GM12864 (cell line): ENCODE results near the gene KCNG2.

Source experiments
- DNase-seq: peaks from one replicate; pipeline ENCODE4 v3.0.0-alpha.2; 2011; ENCODE audit warnings: low read depth
- H3K4me3 ChIP-seq: 2 replicates; pipeline ENCODE4 v1.5.1; 2011; ENCODE audit warnings: mild to moderate bottlenecking, low read depth, low read length, control low read depth
- TF ChIP-seq, protein P1 (sequence below): IDR thresholded peaks from 2 replicates; pipeline ENCODE4 v1.5.1; 2011; ENCODE audit warnings: low read depth, mild to moderate bottlenecking, moderate library complexity, low read length, control low read depth, inconsistent platforms; ENCODE audit errors: missing control alignments

KCNG2 gene

DNA sequence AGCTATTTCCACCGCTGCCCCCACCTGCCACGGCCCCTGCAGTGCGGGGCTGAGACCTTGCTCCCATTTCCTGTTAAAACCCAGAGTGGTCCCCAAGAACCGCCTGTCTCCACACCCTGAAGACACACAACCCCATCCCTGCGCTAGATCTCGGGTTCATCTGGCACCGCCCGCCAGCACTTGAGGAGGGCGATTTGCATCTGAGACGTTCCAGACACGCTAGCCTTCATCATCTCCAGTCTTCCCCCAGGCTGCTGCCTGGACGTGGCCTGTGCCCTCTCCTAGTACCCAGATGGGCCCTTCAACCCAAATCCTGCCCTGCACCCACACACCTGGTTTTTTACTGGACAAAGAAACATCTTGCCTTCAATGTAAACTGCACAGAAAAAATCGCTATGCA is 103.9 kb downstream of the KCNG2 start:
- DNase-seq: no peak
- no peak overlapping the region for H3K4me3 ChIP-seq
- TF ChIP-seq, protein P1, sequence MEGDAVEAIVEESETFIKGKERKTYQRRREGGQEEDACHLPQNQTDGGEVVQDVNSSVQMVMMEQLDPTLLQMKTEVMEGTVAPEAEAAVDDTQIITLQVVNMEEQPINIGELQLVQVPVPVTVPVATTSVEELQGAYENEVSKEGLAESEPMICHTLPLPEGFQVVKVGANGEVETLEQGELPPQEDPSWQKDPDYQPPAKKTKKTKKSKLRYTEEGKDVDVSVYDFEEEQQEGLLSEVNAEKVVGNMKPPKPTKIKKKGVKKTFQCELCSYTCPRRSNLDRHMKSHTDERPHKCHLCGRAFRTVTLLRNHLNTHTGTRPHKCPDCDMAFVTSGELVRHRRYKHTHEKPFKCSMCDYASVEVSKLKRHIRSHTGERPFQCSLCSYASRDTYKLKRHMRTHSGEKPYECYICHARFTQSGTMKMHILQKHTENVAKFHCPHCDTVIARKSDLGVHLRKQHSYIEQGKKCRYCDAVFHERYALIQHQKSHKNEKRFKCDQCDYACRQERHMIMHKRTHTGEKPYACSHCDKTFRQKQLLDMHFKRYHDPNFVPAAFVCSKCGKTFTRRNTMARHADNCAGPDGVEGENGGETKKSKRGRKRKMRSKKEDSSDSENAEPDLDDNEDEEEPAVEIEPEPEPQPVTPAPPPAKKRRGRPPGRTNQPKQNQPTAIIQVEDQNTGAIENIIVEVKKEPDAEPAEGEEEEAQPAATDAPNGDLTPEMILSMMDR: no peak

DNA sequence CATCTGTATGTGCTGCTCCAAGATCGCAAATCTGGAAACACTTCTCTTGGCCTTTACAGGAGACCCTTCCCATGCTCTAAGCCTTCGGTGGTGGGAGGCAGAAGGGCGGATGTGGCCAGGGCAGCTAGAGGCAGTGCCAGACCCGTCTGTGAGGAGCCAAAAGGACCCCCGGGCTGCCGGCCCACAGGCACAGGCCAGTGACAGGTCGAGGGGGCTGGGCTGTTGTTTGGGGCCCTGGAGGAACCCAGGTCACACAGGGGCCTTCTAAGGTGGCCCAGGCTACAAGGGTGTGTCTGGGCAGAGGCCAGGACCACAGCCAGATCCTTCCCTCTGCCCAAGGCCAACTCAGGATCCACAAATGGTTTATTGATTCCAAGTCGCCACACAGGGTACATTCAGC is 104.3 kb downstream of the KCNG2 start:
- no peak for DNase-seq
- H3K4me3 ChIP-seq: no peak overlapping the region
- TF ChIP-seq, protein P1: no peak

DNA sequence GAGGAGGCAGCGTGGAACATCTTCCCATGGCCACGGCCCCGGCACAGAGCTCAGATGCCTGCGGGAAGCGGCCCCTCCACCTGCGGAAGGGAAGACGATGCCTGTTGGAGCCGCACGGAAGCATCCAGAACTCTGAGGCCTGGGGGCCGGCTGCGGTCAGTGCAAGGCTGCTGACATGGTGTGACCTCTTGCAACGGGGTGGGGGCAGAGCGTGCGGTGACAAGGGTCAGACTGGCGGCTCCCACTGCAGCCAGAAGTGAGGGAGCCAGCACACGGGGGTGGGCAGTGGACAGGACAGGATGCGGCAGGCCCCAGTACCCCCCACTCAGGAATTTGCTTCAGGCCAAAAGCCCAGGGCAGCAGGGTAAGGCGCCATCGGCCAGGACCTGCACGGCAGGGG is 104.9 kb downstream of the KCNG2 start:
- TF ChIP-seq, protein P1: no peak
- H3K4me3 ChIP-seq: no peak overlapping the region
- no peak for DNase-seq

DNA sequence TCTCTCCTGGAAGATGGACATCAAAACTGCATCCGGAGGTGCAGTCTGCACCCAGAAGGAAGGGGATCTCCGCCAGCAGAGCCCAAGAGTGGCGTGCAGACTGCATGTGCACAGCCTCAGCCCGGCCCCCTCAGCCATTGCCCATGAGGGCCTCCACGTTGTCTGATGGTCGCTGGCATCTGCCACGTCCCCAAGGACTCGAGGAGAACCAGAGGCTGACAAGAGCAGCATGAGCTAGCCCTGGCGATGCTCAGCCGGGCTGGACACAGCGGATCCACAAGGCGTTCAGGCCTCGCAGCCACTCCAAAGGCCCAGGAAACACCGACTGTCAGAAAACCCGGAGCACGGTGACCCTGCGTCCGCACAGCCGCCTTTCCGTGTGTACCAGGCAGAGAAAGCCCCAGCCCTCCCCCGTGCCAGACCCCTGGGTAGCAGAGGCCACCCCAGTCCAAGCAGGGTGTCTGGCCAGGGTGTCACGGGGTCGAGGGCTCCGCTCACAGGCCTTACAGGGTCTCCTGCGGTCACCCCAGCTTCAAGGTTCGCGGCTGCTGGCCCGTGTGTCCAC is 105.4 kb downstream of the KCNG2 start:
- DNase-seq: no peak
- TF ChIP-seq, protein P1: no peak

DNA sequence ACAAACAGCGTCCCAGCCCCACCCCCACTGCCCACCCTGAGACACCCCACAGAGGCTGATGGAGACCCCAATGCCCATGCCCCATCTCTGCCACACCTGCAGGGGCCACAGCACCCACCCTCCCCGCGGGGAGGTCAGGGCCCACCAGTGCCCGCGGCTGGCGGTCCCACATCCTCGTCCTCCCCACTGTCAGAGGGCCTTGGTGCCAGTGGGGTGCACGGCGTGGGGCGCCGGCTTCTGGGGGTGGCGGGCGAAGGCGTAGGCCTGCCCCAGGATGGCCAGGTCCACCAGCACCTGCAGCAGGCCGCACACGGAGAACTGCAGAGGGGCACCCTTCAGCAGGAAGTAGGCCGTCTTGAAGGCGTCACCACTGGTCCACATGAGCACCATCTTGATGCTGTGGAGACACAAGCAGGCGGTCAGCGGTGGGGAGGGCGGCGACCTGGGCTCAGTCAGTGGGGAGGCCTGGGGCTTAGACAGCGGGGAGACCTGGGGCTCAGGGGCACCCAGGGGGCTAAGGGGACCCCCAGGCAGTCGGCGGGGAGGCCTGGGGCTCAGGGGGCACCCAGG is 106.1 kb downstream of the KCNG2 start:
- TF ChIP-seq, protein P1: no peak
- DNase-seq: no peak
- H3K4me3 ChIP-seq: no peak overlapping the region

More for the DNA sequence above, 105.4 kb downstream of the KCNG2 start:
- H3K4me3 ChIP-seq: no peak overlapping the region

DNA sequence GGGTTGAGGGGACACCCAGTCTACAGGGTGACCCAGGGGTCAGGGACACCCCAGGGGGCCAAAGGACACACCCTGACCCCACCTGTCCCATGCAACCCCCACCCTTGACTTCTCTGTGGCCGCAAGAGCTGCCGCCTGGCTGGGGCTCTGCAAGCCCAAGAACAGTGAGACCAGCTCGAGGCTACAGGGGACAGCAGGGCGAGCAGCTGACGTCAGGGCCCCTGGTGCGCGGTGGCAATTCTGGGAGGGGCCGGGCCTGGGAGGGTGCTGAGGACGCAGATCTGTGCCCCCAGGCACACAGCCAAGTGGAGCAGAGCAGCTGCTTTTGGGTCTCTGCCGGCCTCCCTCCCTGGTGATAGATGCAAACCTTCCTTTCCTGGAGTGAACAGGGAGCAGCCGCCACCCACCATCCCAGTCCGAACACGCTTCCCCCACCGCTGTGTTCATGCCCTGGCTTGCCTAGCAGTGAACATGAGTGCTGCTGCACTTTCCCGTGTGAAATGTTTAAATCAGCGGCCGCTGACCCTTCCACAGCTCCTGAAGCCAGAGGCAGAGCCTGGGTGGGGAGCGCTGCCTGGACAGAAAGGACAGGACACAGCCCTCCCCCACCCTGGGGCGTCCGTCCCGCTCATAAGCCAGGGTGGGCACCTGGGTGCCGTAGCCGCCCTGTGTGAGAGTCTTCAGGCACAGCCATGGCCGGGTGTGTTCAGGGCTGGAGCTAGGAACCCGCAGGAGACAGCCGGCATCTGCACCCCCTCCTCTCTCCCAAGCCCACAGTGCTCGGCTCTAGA is 106.8 kb downstream of the KCNG2 start:
- TF ChIP-seq, protein P1: no peak
- no peak for DNase-seq
- H3K4me3 ChIP-seq: no peak overlapping the region

DNA sequence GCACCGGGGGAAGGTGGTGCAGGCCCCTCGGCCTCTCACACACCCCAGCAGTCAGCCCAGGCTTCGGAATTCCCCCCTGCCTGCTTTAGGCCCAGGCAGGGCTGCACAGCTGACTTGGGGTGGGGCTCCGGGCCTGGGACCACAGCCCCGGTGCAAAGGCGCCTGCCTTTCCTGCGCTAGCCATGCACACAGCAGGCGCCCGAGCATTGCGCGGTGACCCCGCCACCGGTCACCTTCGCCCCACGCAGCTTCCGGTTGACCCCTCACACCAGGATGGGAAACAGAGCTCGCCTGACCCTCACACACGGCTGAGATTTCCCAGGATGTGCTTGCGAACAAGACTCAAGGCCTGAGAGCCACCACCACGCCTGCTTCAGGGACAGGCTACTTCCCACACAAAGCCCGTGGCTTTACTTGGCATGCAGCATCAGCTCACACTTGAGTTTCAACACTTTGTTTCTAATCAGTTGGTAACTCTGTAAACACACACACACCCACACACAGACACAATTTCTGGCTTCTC is 107.7 kb downstream of the KCNG2 start:
- TF ChIP-seq, protein P1: no peak
- H3K4me3 ChIP-seq: no peak overlapping the region
- no peak for DNase-seq
